Activated naive CD8-positive, alpha-beta T cell (primary cell): ENCODE measurements around the gene SPATA13.
A peak's percentile ranks its signal among the peaks of the same experiment; 100 is the strongest.

Source experiments
- H3K27ac Mint-ChIP-seq: one replicate; pipeline ENCODE4 v1.8.0; 2021; ENCODE audit warnings: mixed read lengths
- H3K27me3 Mint-ChIP-seq: one replicate; pipeline ENCODE4 v1.8.0; 2021; ENCODE audit warnings: mixed read lengths
- H3K36me3 Mint-ChIP-seq: one replicate; pipeline ENCODE4 v1.8.0; 2021; ENCODE audit warnings: mixed read lengths
- H3K4me1 Mint-ChIP-seq: one replicate; pipeline ENCODE4 v1.8.0; 2021; ENCODE audit warnings: low read depth, mixed read lengths
- H3K4me3 Mint-ChIP-seq: one replicate; pipeline ENCODE4 v1.8.0; 2021; ENCODE audit warnings: mild to moderate bottlenecking, mixed read lengths
- H3K9me3 Mint-ChIP-seq: one replicate; pipeline ENCODE4 v1.8.0; 2021; ENCODE audit warnings: low read depth, mixed read lengths

Gene SPATA13

DNA sequence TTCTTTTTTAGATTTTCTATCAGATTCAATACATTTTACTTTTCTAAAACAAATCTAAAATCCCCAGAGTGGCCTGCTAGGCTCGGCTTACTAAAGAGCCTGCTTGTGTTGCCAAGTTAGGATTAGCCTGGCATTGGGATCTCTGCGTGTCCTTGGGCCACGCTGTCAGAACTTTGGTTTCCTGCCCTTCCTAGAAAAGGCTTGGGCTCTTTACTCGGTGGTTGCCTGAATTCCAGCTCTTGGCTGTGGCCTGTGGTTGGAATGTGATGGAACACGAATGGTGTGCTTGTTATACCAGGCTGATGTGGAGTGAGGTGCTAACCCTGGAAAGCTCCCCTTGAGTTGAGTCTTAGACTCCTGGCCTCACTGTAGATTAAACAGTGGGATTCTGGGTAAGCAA lies 8.5 kb downstream of the SPATA13 start:
- Mint-ChIP-seq H3K27ac (peak overlapping the region; percentile 79), H3K36me3 (peaks cover 24% of the 10 kb centered on the region)

GRCh38 chr13:24172071-24172470 lies 11.6 kb downstream of the SPATA13 start:
- Mint-ChIP-seq H3K27me3 (no peaks in the 10 kb centered on the region), H3K4me3 (no peak overlapping the region), H3K27ac (no peak overlapping the region), H3K36me3 (peaks cover 18% of the 10 kb centered on the region), H3K9me3 (no peaks in the 10 kb centered on the region), H3K4me1 (peaks cover 63% of the 10 kb centered on the region)

More for the DNA sequence above, 8.5 kb downstream of the SPATA13 start:
- H3K9me3 Mint-ChIP-seq, result no peaks in the 10 kb centered on the region
- H3K27me3 Mint-ChIP-seq, result no peaks in the 10 kb centered on the region
- H3K4me1 Mint-ChIP-seq, result peaks cover 52% of the 10 kb centered on the region
- no peak overlapping the region for H3K4me3 Mint-ChIP-seq

GRCh38 chr13:24173795-24174194 lies 13.3 kb downstream of the SPATA13 start:
- H3K4me1 Mint-ChIP-seq, result peaks cover 60% of the 10 kb centered on the region
- H3K27ac Mint-ChIP-seq, result peak overlapping the region; percentile 64
- peaks cover 14% of the 10 kb centered on the region for H3K36me3 Mint-ChIP-seq

GRCh38 chr13:24175847-24176246 lies 15.3 kb downstream of the SPATA13 start:
- Mint-ChIP-seq H3K4me1 (peaks cover 63% of the 10 kb centered on the region), H3K4me3 (no peak overlapping the region), H3K27ac (no peak overlapping the region), H3K36me3 (peaks cover 17% of the 10 kb centered on the region), H3K9me3 (no peaks in the 10 kb centered on the region), H3K27me3 (no peaks in the 10 kb centered on the region)

More at GRCh38 chr13:24173795-24174194, 13.3 kb downstream of the SPATA13 start:
- peak overlapping the region; percentile 62 for H3K4me3 Mint-ChIP-seq
- no peaks in the 10 kb centered on the region for H3K9me3 Mint-ChIP-seq
- no peaks in the 10 kb centered on the region for H3K27me3 Mint-ChIP-seq

DNA sequence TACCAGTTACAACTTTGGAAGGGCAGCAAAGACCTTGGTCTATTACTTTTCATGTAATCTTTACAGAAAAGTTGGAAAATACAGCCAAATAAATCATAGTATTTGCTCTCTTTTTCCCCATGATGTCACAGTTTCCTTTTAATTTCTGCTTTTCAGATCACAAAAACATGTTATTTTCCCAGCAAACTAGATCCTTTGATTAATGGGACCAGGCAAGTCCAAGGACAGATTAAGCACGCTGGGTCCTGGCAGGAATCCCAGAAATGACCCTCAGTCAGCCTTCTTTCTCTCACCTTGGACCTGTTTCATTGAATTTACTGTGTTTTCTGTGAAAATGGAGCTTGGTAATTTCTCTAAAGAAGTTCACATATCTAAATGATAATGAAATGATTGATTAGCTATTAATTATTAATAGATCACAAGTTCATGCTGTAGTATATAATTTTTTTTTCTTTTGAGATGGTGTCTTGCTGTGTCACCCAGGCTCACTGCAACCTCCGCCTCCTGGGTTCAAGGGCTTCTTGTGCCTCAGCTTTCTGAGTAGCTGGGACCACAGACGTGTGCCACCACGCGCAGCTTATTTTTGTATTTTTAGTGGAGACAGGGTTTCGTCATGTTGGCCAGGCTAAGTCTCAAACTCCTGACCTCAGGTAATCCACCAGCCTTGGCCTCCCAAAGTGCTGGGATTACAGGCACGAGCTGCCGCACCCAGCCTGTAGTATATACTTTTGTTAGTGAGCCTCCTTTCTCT lies 16.0 kb downstream of the SPATA13 start:
- Mint-ChIP-seq H3K27ac (peak overlapping the region; percentile 19), H3K4me1 (peaks cover 63% of the 10 kb centered on the region), H3K36me3 (peaks cover 17% of the 10 kb centered on the region), H3K27me3 (no peaks in the 10 kb centered on the region), H3K4me3 (no peak overlapping the region), H3K9me3 (no peaks in the 10 kb centered on the region)

- Mint-ChIP-seq H3K27me3 (no peaks in the 10 kb centered on the region), H3K27ac (peak overlapping the region; percentile 87), H3K4me3 (no peak overlapping the region), H3K36me3 (peaks cover 19% of the 10 kb centered on the region), H3K4me1 (peaks cover 61% of the 10 kb centered on the region), H3K9me3 (no peaks in the 10 kb centered on the region)
Observed at GRCh38 chr13:24178847-24179485, 18.4 kb downstream of the SPATA13 start.

- Mint-ChIP-seq H3K27ac (peak overlapping the region; percentile 11), H3K36me3 (peaks cover 19% of the 10 kb centered on the region), H3K27me3 (no peaks in the 10 kb centered on the region), H3K4me3 (no peak overlapping the region), H3K4me1 (peaks cover 62% of the 10 kb centered on the region), H3K9me3 (no peaks in the 10 kb centered on the region)
Observed at GRCh38 chr13:24179486-24179850, 18.9 kb downstream of the SPATA13 start.

GRCh38 chr13:24180750-24181377 lies 20.3 kb downstream of the SPATA13 start:
- no peaks in the 10 kb centered on the region for H3K9me3 Mint-ChIP-seq
- H3K4me3 Mint-ChIP-seq, result no peak overlapping the region
- H3K27me3 Mint-ChIP-seq, result no peaks in the 10 kb centered on the region
- H3K36me3 Mint-ChIP-seq, result peaks cover 18% of the 10 kb centered on the region
- no peak overlapping the region for H3K27ac Mint-ChIP-seq
- H3K4me1 Mint-ChIP-seq, result peaks cover 52% of the 10 kb centered on the region

DNA sequence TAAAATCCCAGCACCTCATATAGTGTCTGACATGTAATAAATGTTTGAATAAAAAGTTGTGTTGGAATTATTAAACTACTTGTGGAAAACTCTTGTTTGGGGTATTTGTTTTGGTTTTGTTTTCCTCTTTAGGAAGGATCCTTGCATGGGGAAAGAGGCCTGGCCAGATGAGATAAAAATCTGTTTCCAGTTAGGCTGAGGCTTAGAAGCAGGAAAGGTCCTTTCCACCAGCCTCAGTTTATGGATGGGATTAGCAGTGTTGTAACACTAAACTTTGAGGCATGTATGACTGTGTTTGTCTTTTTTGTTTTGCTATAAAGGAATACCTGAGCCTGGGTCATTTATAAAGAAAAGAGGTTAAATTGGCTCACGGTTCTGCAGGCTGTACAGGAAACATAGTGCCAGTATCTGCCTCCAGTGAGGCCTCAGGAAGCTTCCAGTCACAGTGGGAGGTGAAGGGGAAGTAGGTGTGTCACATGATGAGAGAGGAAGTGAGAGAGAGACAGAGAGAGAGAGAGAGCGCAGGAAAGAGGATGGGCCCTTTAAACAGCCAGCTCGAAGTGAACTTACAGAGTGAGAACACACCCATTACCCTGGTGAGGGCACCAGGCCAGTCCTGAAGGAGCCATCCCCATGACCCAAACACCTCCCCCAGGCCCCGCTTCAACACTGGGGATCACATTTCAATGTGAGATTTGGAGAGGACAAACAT lies 21.6 kb downstream of the SPATA13 start:
- Mint-ChIP-seq H3K4me1 (peaks cover 53% of the 10 kb centered on the region), H3K27ac (peak overlapping the region; percentile 83)

GRCh38 chr13:24182703-24183081 lies 22.2 kb downstream of the SPATA13 start:
- no peaks in the 10 kb centered on the region for H3K9me3 Mint-ChIP-seq
- peak overlapping the region; percentile 56 for H3K27ac Mint-ChIP-seq
- H3K4me3 Mint-ChIP-seq, result no peak overlapping the region

More for the DNA sequence above, 21.6 kb downstream of the SPATA13 start:
- Mint-ChIP-seq H3K27me3 (no peaks in the 10 kb centered on the region), H3K36me3 (peaks cover 18% of the 10 kb centered on the region), H3K9me3 (no peaks in the 10 kb centered on the region), H3K4me3 (peak overlapping the region; percentile 50)

GRCh38 chr13:24183741-24184182 lies 23.2 kb downstream of the SPATA13 start:
- no peaks in the 10 kb centered on the region for H3K9me3 Mint-ChIP-seq
- peak overlapping the region; percentile 28 for H3K27ac Mint-ChIP-seq

More at GRCh38 chr13:24182703-24183081, 22.2 kb downstream of the SPATA13 start:
- Mint-ChIP-seq H3K27me3 (no peaks in the 10 kb centered on the region), H3K4me1 (peaks cover 58% of the 10 kb centered on the region), H3K36me3 (peaks cover 18% of the 10 kb centered on the region)

GRCh38 chr13:24184265-24184841 lies 23.8 kb downstream of the SPATA13 start:
- no peaks in the 10 kb centered on the region for H3K27me3 Mint-ChIP-seq
- H3K4me3 Mint-ChIP-seq, result no peak overlapping the region
- H3K27ac Mint-ChIP-seq, result peak overlapping the region; percentile 28
- H3K9me3 Mint-ChIP-seq, result no peaks in the 10 kb centered on the region
- peaks cover 16% of the 10 kb centered on the region for H3K36me3 Mint-ChIP-seq
- peaks cover 50% of the 10 kb centered on the region for H3K4me1 Mint-ChIP-seq

More at GRCh38 chr13:24183741-24184182, 23.2 kb downstream of the SPATA13 start:
- Mint-ChIP-seq H3K36me3 (peaks cover 14% of the 10 kb centered on the region), H3K4me1 (peaks cover 55% of the 10 kb centered on the region), H3K4me3 (no peak overlapping the region), H3K27me3 (no peaks in the 10 kb centered on the region)

GRCh38 chr13:24184882-24185281 lies 24.4 kb downstream of the SPATA13 start:
- Mint-ChIP-seq H3K4me1 (peaks cover 45% of the 10 kb centered on the region), H3K9me3 (no peaks in the 10 kb centered on the region), H3K27me3 (no peaks in the 10 kb centered on the region), H3K4me3 (no peak overlapping the region), H3K27ac (no peak overlapping the region), H3K36me3 (peaks cover 13% of the 10 kb centered on the region)

DNA sequence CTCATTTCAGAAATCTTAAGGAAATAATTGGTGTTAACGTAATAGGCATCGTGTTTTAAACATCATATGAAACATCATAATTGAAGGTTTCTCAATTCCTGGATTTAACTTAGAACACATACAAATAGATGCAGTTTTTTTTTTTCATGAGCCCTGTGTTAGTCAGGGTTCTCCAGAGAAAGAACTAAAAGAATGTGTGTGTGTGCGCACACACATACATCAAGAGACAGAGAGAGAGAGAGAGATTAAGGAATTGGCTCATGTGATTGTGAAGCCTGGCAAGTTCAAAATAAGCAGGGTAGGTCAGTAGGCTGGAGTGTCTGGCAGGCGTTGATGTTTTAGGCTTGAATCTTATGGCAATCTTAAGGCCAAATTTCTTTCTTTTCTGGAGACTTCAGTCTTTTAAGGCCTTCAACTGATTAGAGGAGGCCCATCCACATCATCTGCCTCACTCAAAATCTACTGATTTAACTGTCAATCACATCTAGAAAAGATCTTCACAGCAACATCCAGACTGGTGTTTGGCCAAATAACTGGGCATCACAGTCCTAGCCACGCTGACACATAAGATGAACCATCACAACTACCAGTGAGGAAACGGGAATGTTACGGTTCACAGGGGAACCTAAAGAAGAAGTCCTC lies 25.2 kb downstream of the SPATA13 start:
- peaks cover 42% of the 10 kb centered on the region for H3K4me1 Mint-ChIP-seq
- H3K36me3 Mint-ChIP-seq, result peaks cover 13% of the 10 kb centered on the region
- H3K4me3 Mint-ChIP-seq, result no peak overlapping the region
- no peaks in the 10 kb centered on the region for H3K27me3 Mint-ChIP-seq
- H3K9me3 Mint-ChIP-seq, result no peaks in the 10 kb centered on the region
- peak overlapping the region; percentile 42 for H3K27ac Mint-ChIP-seq
